Measurements from ENCODE around the gene ZNF8.
"Not testable (repeated sequence)": the region's sequence is repeated elsewhere in the genome, so short reads cannot be mapped to it uniquely, and the experiment has no call there.

ZNF8 gene

GRCh38 chr19:58300620-58301019 lies 21.9 kb downstream of the ZNF8 start:
- DNase-seq = no peak

- no peak for DNase-seq
Measured at GRCh38 chr19:58304255-58304654, 25.5 kb downstream of the ZNF8 start.

DNA sequence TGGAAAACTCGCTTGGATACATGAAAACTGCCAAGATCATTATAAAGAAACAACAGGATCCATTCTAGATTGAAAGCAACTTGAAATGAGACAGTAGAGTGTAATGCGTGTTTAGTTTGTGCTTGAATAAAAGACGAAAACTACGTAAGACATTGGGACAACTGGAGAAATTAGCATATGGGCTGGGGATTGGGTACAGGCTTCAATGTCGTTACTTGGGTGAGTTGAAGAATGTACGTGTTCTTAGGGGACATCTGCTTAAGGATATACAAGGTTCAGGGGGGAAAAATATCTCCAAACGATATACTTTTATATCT lies 26.0 kb downstream of the ZNF8 start:
- DNase-seq = no peak

DNA sequence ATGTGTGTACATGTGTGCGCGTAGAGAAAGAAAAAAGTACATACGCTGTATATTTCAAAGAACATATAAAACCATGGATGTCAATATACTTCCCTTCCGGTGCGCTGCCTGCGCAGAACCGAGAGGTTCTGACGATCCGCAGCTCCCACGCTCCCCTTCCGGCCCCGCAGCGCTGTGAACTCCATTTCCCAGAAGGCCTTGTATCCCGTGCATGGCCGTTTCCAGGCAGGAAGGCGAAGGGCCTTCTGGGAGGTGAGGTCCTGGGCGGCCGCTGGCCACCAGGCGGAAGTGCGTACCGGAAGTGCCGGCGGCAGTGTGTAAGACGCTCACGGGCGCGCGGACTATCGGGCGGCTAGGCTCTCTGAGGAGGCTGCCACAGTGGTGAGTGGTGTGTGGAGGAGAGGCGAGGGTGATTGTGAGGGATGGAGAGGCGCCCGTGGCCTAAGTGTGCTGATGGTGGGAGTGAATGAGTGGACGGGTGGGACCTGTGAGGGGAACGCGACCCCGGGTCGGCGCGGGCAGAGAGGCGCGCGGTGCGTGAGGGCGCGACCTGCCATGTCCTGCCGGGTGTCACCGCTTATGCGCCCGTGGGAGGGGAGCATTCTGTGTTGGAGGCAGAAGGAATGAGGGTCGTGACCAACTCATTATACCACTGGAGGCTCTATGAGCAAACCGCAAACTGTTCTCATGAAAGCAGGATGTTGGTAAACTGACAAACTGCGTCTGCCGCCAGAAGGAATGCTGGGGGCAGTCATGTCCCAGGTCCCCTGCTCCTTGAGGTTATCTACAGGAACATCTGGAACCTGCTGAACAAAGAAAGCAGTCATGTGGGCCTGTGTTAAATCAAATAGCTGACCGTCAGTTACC lies 26.5 kb downstream of the ZNF8 start, which contains the start of gene ERVK3-1:
TSS of gene ERVK3-1 (plus strand) at position 313 of the 867 bp plus-strand sequence. CDS start 6,792 bp downstream, outside the sequence.
- peak; percentile 92 for DNase-seq

- no peak for DNase-seq
Measured at GRCh38 chr19:58305932-58306323, 27.2 kb downstream of the ZNF8 start.

DNA sequence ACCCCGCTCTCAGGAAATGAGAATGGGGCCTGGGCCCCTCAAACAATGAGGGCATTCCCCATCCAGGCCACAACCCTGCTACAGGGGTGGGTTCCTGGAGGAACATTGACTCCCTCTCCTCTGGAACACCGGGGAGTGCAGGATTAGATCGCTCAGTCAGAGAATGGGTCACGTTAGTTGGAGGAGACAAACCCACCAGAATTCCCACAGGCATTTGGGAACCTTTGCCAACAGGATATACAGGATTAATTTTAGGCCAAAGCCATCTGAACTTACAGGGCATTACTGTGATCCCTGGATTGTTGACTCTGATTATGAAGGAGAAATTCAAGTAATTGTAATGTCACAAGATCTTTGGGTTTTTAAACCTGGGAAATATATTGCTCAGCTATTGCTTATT lies 29.0 kb downstream of the ZNF8 start:
- no peak for DNase-seq

- not testable (repeated sequence) for DNase-seq
Measured at GRCh38 chr19:58310685-58311084, 31.9 kb downstream of the ZNF8 start.

DNA sequence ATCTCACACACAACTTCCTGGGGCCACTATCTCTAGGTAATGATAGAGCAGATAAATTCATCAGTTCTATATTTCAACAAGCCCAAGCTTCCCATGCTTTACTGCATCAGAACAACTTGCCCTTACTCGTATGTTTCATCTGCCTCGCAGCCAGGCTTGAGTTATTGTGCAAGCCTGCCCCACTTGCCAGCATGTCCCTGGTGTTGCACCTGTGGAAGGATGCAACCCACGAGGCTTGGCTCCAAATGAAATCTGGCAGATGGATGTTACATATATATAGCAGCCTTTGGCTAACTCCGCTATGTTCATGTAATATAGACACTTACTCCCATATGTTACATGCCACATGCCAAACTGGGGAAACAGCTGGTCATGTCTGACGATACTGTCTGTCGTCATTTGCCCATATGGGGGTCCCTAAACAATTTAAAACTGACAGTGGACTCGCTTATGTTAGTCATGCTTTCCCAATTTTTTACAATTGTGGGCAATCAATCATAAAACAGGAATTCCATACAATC lies 32.6 kb downstream of the ZNF8 start:
- DNase-seq = no peak

DNA sequence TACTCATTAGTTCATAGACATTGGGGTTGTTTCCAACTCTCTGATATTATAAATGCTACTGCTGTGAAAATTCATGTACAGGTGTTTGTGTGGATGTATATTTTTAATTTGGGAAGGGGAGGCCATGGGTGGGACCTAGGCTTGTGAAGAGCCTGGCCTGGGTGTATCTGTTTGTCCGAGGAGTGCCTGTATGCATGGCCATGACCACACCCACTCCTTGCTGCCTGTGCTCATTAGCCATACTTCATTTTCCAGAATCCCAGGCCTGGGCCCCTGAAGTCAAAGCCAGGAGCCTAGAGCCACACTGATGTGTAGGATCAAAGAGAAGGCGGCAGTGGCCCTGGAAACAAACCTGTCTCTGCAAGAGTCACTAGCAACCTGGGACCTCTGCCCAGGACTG lies 36.8 kb downstream of the ZNF8 start:
- no peak for DNase-seq

DNA sequence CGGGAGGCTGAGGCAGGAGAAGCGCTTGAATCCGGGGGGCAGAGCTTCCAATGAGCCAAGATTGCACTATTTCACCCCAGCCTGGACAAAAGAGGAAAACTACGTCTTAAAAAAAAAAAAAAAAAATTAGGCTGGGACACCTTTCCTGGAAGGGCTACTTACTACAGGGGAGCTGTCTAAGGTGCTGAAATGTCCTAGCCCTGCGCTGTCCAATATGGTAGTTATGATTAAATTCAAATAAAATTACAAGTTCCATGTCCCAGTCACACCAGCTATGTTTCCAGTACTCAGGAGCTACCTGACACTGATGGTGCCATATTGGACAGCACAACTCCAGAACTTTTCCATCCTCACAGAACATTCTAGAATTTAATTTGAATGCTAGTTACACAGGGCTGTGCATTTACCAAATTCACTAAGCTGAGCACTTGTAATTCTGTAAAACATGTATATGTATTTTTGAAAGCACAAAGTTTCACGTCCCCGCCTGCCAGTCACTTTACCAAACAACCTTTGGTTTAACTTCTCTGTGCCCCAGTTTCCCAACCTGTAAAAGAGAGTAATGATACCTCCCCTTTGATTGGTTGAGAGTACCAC lies 38.8 kb downstream of the ZNF8 start:
- DNase-seq = no peak

DNA sequence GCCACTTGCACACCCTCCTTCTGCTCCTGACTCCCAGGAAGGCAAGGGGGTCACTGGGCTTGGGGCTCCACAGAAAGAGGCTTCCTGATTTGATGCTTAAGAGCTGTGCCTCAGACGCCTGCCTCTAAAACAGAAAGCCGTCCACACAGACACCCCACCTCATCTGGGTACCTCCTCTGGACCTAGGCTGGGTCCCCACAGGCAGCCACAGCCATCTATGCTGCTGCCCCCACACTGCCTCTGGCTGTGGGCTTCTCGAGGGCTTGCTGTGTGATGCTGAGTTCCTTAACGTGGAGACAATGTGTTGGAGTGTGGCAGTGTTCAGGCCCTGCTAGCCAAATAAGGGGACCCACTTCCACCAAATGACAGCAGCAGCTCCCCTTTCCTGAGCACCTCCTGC lies 39.5 kb downstream of the ZNF8 start:
- no peak for DNase-seq

GRCh38 chr19:58319241-58319640 lies 40.5 kb downstream of the ZNF8 start:
- DNase-seq = no peak

GRCh38 chr19:58325311-58326022 lies 46.7 kb downstream of the ZNF8 start:
- no peak for DNase-seq

- no peak for DNase-seq
Measured at GRCh38 chr19:58326501-58326913, 47.8 kb downstream of the ZNF8 start.

DNA sequence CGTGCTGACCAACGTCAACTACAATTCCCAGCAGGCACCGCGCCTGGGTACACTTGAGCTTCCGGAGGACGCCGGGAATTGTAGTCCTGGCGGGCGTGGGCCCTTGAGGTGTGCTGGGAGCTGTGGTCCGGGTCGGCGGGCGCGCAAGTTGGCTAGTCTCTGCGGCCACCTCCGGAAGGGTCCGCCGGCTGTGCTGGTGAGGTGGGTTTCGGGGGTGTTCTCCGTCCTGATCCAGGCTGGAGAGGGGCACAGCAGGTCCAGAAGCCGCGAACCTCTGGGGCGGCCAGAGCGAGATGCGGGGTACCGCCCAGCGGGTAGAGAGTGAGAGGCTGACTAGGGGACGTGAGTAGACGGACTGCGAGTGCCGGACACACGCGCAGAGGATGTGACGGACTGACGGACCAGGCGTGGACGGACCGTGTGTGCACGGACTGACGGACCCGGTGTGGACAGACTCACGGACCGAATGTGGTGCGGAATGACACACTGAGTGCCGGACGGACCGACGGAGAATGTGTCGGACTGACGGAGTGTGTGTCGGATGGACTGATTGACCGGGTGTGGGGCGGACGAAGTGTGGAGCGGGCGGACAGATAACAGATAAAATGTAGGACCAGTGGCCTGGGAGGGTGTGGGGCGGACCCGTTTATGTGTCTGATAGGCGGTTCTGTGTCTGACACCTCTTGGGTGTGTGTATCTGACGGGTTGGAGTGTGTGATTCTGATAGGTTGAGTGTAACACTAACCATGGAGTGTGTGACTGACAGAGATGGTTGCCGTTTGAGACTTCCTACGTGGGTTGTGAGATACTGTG lies 48.4 kb downstream of the ZNF8 start, which contains the start of gene ZSCAN22:
TSS of gene ZSCAN22 (plus strand) at position 81 of the 813 bp plus-strand sequence. CDS start 7,809 bp downstream, outside the sequence.
- peak; percentile 81 for DNase-seq

GRCh38 chr19:58328999-58329398 lies 50.2 kb downstream of the ZNF8 start:
- DNase-seq = no peak

DNA sequence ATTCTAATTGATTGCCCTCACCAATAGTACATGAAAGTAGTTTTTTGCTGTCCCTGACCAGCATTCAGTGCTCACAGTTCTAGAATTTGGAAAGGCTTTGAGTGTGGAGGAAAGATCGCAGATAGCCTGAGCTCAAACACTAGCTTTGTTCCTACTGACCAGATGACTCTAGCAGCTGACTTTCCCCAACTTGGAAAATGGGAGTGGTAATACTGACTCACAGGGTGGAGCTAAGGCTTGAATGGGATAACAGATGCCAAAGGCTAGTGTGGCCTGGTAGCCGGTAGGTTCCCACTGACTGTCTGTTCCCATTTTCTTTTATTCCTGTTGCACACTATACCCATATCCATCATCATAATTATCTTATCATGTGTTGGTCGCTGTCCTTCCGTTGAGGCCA lies 51.7 kb downstream of the ZNF8 start:
- DNase-seq = no peak

- DNase-seq = no peak
Measured at GRCh38 chr19:58332697-58333096, 53.9 kb downstream of the ZNF8 start.

- DNase-seq = no peak
Measured at GRCh38 chr19:58334691-58335249, 56.0 kb downstream of the ZNF8 start.

- no peak for DNase-seq
Measured at GRCh38 chr19:58335630-58336029, 56.9 kb downstream of the ZNF8 start.

- DNase-seq = no peak
Measured at GRCh38 chr19:58336216-58336615, 57.5 kb downstream of the ZNF8 start.

DNA sequence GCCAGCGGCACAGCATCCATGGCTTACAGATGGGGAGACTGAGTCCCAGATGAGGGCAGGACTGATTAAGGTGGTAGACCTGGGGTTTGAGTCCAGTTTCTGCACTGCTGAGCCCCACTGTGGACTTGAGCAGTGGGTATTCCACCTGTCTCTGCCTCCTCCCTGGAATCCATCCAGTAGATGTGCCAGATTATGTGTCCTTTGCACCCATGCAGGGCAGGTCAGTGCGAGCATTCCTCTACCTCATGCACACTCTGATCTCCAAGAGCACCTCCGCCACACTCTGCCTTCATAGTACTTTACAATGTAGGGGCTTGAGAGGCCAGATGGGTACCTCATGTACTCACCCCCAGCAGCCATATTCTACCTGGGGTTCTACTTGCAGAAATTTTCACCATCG lies 58.1 kb downstream of the ZNF8 start:
- no peak for DNase-seq

All from NCI-H2029 treated with DMSO at 0.1 percent for 48 hours (cell line).